Measurements from ENCODE around the gene POLR1B.
A peak's percentile ranks its signal among the peaks of the same experiment; 100 is the strongest.
"Not testable (repeated sequence)": the region's sequence is repeated elsewhere in the genome, so short reads cannot be mapped to it uniquely, and the experiment has no call there.

Gene POLR1B, protein sequence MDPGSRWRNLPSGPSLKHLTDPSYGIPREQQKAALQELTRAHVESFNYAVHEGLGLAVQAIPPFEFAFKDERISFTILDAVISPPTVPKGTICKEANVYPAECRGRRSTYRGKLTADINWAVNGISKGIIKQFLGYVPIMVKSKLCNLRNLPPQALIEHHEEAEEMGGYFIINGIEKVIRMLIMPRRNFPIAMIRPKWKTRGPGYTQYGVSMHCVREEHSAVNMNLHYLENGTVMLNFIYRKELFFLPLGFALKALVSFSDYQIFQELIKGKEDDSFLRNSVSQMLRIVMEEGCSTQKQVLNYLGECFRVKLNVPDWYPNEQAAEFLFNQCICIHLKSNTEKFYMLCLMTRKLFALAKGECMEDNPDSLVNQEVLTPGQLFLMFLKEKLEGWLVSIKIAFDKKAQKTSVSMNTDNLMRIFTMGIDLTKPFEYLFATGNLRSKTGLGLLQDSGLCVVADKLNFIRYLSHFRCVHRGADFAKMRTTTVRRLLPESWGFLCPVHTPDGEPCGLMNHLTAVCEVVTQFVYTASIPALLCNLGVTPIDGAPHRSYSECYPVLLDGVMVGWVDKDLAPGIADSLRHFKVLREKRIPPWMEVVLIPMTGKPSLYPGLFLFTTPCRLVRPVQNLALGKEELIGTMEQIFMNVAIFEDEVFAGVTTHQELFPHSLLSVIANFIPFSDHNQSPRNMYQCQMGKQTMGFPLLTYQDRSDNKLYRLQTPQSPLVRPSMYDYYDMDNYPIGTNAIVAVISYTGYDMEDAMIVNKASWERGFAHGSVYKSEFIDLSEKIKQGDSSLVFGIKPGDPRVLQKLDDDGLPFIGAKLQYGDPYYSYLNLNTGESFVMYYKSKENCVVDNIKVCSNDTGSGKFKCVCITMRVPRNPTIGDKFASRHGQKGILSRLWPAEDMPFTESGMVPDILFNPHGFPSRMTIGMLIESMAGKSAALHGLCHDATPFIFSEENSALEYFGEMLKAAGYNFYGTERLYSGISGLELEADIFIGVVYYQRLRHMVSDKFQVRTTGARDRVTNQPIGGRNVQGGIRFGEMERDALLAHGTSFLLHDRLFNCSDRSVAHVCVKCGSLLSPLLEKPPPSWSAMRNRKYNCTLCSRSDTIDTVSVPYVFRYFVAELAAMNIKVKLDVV

DNA sequence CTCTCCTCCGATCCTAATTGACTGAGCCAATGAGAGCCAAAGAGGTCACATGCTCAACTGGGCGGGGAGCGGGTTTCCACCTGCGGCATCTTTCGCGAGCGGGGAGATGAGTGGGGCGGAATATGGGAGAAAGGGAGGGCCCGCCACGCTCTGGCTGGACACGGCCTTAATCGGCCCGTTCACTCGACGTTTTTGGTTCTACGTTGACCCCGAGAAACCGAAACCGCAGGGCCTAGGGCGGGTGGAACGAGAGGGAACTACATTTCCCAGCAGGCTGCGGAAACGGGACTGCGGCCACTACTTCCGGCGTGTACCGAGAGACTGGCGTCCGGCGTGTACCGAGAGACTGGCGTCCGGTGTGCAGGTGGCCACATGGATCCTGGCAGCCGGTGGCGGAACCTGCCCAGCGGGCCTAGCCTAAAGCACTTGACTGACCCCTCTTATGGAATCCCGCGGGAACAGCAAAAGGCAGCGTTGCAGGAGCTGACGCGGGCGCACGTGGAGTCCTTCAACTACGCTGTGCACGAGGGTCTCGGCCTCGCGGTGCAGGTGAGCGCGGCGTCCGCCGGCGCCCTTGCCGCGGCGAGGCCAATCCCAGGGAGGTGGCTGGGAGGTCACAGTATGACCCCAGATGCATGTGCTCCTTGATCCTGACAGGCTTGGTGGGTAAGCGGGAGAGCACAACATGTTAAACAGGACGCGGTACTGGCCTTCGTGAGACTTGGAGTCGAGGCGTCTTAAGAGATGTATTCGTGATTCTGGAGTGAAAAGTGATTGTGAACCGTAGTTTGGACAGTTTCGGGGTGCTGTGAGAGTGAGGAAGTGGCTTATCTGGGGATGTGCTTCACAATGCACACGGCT is at the start of gene POLR1B:
TSS of gene POLR1B (plus strand) at position 343 of the 861 bp plus-strand sequence. CDS start at position 373, 30 bp downstream.
- DNase-seq = peak; percentile 77

DNA sequence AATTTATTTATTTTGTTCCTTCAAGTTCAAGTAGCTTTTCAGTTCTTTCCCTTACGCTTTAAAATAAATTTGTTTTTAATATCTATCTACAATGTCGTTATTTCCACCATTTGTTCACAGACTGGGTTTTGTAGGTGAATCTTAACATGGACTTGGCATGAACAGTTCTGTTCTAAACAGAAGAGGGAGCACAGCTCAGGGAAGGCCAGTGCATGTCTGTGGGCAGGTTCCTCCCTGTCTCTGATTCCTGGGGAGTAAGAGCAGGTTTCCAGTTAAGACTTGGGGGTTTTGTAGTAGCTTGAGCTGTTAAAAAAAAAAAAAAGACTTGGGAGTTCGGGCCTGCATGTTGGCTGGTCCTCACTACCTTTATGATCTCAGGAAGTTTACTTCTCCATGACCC is 49.2 kb upstream of the POLR1B start:
- no peak for DNase-seq

DNA sequence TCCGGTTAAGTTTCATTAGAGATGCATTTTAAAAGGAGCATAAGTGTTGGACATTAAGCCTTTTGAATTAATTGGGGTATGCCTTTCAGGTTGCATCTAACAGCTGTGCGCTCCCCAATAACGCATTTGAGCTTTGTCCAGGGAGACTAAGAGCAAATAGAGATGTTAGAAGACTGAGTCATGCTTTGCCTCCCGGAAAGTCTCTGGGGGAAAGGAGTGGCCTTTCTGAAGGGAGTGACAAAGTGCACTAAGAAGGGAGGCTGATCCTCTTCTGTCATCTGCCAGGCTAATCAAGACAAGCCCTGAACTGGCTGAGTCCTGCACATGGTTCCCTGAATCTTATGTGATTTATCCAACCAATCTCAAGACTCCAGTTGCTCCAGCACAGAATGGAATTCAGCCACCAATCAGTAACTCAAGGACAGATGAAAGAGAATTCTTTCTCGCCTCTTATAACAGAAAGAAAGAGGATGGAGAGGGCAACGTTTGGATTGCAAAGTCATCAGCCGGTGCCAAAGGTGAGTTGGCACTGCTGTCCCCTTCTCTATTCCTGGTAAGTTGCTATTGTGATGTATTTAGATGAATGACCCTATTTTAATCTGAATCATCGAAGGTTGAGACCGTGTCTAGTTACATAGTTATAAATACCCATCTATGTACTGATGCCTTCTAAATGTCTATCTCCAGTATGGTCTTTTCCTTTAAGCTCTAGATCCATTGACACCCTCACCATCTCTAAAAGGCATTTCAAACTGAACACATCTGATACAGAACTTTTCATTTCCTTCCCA is 48.2 kb upstream of the POLR1B start:
- DNase-seq = no peak

DNA sequence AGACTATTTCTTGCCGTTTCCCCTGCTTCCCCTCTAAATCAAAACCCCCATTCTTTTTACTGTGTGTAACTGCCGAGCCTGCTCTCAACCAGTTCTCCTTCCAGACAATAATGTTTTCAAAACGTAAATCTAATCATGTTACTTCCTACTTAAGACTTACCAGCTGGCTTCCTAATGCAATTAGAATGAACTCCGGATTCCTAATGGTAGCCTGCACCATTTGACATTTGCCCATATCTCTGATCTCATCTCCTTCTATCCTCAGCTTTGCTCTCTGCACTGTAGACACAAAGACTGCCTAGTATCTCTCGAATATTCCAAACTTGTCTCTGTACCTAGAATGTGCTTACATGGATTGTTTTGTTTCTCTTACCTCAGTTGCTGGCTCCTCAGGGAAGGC is 47.4 kb upstream of the POLR1B start:
- no peak for DNase-seq

DNA sequence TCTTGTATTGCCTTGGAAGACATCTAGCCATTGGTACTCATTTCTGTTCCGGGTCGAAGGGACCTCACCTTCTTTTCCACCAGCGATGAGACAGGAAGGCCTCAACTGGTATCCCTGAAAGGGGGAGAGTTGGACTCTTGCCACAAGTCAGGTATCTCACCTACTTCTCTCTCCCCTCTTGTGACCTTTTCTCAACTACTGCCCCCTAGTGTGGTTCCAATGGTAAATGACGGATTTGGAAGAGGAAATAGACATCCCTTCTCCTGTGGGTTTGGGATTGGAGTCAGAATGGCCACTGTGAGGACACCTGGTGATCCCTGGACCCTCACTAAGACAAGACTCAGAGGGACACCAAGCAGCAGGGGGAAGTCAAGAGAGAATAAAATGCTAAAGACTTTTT is 46.4 kb upstream of the POLR1B start:
- DNase-seq = not testable (repeated sequence)

DNA sequence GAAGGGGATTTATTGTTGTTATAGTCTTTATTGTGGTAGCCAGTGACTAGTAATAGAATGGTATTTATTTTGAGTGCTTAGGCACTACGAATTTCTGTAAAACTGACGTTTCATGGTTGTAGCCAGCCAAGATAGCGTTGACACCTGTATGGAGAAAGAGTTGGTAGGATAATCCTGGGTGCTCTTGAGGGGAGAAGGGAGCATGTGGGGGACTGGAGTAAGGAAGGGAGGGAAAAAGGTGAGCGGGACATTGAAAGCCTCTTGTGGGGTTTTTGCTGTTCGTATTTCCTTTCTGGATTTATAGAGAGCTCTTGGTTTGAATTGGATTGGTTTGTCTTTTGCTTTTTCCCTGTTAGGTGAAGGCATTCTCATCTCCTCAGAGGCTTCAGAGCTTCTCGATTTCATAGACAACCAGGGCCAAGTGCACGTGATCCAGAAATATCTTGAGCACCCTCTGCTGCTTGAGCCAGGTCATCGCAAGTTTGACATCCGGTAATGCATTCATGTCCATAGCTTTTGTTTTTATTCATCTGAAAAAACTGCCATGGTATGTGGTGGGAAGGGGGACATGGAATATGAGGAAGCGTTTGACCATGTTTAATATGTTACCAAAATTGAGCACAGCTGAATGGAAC is 41.3 kb upstream of the POLR1B start:
- DNase-seq = not testable (repeated sequence)

DNA sequence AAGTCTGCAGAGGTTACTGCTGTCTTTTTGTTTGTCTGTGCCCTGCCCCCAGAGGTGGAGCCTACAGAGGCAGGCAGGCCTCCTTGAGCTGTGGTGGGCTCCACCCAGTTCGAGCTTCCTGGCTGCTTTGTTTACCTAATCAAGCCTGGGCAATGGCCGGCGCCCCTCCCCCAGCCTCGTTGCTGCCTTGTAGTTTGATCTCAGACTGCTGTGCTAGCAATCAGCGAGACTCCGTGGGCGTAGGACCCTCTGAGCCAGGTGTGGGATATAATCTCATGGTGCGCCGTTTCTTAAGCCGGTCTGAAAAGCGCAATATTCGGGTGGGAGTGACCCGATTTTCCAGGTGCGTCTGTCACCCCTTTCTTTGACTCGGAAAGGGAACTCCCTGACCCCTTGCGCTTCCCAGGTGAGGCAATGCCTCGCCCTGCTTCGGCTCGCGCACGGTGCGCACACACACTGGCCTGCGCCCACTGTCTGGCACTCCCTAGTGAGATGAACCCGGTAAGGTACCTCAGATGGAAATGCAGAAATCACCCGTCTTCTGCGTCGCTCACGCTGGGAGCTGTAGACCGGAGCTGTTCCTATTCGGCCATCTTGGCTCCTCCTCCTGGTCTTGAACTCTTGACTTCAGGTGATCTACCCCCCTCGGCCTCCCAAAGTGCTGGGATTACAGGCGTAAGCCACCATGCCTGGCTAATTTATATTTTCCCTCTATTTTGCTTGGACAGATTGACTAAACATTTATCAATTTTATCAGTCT is 32.8 kb upstream of the POLR1B start:
- not testable (repeated sequence) for DNase-seq

DNA sequence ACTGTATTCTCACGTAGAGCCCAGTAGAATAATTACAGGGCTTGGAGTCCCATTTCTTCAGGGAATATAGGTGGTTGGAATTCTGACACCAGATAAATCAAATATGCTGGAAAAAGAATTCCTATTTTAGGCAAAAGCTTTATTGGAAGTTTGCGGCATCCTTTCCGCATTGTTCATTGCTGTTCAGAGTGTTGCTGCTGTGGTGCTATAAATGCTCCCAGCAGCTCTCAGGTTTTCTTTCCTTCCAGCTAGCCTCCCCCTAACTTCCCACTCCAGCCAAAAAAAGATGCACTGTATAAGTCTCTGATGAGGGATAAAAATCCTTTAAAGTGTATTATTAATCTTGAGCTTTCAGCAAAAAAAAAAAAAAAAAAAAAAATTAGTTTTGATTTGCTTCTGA is 25.5 kb upstream of the POLR1B start:
- no peak for DNase-seq

DNA sequence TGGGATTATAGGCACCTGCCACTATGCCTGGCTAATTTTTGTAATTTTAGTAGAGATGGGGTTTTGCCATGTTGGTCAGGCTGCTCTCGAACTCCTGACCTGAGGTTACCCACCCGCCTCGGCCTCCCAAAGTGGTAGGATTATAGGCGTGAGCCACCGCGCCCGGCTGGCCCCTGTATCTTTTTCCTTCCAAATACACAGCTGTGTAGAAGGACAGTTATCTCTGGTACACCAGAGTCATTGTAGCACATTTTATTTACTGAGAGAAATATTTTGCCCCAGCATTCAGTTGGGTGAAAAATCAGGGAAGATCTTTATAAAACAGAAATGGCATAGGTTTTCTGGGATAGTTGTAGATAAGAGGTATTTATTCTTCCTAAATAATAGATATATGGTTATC is 23.5 kb upstream of the POLR1B start:
- DNase-seq = no peak

DNA sequence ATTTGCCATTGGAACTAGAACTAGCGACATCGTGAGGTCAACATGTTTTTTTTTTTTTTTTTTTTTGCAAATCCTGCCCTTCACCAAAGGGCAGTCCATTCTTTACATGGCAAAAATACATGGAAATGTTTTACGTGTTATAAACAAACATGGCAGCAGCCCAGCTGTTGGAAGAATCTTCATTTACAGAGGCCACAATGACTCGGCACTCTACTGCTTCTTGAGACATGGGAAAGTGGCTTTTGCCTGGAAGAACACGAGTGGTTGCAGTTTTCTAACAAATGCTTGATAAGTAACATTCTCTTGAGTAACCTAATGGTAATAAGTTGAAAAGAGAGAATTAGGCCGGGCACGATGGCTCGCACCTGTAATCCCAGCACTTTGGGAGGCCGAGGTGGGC is 22.8 kb upstream of the POLR1B start:
- no peak for DNase-seq

DNA sequence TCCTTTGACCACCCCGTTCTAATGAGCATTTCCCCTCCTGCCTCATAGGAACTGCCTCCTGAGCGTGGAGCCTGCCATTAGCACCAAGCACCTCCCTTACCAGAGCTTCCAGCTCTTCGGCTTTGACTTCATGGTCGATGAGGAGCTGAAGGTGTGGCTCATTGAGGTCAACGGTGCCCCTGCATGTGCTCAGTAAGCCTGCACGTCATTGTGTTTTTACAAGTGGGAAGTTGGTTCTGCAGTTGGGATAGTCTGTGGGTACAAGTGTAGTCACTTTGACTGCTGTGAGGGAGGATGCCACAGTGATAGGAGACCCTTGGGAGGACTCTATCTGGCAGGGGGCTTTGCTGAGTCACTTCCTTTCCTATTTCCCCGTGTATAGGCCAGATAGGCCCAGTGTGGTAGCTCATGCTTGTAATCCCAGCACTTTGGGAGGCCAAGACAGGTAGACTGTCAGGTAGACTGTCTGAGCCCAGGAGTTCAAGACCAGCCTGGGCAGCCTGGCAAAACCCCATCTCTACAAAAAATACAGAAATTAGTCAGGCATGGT is 22.0 kb upstream of the POLR1B start:
- no peak for DNase-seq

DNA sequence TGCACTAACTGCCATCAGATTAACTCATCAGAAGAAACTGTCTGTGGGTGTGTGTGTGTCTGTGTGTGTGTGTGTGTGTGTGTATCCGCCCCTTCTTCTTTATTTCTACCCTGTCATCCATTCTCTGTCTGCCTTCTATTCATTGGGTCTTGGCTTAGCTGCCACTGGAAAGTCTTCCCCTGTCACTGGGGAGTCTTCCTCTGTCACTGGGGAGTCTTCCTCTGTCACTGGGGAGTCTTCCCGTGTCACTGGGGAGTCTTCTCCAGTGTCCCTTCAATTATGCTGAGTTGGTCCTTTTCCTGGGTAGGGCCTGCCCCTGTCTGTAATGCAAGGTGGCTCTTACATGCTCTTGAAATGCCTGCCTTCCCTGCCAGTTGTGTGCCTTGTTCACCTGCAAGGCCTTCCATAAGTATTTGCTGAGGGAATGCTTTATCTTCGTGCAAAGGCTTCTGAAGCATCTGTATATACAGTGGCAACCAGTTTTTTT is 18.9 kb upstream of the POLR1B start:
- no peak for DNase-seq

DNA sequence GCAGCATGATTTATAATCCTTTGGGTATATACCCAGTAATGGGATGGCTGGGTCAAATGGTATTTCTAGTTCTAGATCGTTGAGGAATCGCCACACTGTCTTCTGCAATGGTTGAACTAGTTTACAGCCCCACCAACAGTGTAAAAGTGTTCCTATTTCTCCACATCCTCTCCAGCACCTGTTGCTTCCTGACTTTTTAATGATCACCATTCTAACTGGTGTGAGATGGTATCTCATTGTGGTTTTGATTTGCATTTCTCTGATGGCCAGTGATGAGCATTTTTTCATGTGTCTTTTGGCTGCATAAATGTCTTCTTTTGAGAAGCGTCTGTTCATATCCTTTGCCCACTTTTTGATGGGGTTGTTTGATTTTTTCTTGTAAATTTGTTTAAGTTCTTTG is 18.0 kb upstream of the POLR1B start:
- not testable (repeated sequence) for DNase-seq

DNA sequence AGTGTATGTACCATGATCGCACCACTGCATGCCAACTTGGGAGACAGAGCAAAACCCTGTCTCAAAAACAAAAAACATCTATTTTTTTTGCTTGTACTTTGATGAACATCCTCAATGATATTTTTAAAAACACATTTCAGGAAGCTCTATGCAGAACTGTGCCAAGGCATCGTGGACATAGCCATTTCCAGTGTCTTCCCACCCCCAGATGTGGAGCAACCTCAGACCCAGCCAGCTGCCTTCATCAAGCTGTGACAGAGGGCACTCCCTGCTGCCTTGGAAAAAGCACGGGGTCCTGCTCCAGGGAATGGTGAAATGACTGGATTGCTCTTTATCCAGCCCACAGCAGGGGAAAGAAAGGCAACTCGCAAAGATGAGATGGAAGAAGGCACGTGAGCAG is 13.7 kb upstream of the POLR1B start:
- no peak for DNase-seq

DNA sequence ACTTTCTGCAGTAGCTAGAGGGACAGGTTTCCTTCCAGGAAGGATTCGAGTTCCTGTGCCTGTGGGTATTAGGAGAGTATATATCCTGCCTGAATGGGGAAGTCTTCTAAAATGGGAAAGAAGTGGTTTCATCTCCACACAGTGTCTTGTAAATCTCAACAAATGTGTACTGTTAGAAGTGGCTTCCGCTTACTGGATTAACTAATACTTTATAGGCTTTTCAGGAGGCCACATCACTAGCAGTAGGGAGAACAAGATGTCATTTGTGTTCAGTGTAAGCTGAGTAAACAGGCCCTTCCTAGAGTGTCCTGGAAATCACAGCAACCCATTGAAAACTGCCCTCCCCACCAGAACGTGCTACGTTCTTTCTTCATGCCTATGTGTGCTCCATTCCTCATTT is 12.5 kb upstream of the POLR1B start:
- DNase-seq = no peak

DNA sequence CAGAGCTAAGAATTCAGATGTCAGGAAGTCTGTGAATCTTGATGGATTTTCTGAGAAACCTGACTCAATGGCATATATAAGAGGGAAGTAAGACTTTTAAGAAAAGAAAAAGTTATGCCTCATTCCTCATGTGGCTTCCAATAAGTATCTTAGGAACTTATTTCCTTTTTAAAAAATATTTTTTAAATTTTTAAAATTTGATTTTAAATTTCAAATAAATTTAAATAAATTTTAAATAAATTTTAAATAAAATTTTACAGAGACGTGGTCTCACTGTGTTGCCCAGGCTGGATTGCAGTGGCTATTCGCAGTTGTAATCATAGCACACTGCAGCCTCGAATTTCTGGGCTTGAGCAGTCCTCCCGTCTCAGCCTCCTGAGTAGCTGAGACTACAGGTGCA is 11.5 kb upstream of the POLR1B start:
- DNase-seq = no peak

DNA sequence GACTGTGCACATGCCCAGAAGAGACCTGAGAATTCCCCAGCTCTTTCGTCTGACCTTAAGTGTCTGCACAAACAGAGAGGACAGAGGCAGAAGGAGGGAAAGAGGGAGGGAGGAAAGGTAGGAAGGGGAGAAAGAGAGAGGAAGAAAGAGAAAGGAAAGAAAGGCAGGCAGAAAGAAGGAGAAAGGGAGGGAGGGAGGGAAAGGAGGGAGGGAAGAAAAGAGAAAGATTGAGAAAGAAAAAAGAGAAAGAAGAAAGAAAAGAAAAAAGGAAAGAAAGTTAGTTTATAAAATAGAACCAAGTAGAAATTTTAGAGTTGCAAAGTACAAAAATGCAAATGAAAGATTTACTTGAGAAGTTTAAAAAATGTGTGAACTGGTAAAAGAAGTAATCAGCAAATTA is 7.4 kb upstream of the POLR1B start:
- DNase-seq = no peak

DNA sequence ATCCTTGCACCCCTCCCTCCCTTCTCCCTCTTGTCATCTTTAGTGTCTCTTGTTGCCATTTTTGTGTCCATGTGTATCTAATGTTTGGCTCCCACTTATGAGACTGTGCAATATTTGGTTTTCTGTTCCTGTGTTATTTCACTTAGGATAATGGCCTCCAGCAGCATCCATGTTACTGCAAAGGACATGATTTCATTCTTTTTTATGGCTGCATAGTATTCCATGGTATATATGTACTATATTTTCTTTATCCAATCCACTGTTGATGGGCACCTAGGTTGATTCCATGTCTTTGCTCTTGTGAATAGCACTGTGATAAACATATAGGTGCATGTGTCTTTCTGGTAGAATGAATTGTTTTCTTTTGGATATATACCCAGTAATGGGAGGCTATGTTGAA is 5.6 kb upstream of the POLR1B start:
- not testable (repeated sequence) for DNase-seq

DNA sequence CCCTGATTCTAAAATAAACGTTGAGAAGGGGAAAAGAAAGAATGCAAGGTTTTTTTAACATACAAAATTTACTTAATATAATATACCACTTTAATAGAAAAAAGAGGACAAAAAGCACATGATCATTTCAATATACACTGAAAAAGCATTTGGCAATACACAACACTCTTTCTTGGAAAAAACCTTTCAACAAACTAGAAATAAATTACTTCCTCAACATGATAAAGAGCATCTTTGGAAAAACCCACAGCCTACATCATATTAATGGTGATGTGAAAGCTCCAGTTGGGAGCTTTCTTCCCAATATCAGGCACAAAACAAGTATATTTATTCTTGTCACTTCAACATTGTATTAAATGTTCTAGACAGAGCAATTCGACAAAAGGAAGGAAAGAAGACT is 3.0 kb upstream of the POLR1B start:
- no peak for DNase-seq

DNA sequence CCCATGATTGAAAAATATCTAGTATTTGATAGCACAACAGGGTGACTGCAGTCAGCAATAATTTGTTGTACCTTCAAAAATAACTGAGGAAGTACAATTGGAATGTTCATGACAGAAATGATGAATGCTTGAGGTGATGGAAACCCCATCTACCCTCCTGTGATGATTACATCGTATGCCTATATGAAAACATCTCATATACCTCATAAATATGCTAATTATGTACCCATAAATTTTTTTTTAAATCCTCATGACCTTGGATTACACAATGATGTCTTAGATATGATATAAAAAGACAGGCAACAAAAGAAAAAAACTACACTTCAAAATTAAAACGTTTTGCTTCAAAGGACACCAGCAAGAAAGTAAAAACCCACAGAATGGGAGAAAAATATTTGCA is 1.4 kb upstream of the POLR1B start:
- no peak for DNase-seq

Measured in NCI-H526 treated with DMSO at 0.1 percent for 48 hours (cell line).